ENCODE results near the gene ACOT13. TPM values are rescaled to one million over a fixed set of nuclear protein-coding genes. Genes with fewer than 3 reads are reported as not detected.
"Not testable (repeated sequence)": the region's sequence is repeated elsewhere in the genome, so short reads cannot be mapped to it uniquely, and the experiment has no call there.

Gene ACOT13
- total and polyA plus RNA-seq, 2 of the 4 experiments (the other 2 are of a cell fraction) = 3.6 to 25.7 TPM

GRCh38 chr6:24753545-24753944, 86.7 kb downstream of the ACOT13 start:
- CTCF ChIA-PET = no interaction called here
- no CpG with 5 or more reads among the region's 2 CpGs for WGBS, 2 experiments (ENCODE audit: extremely low coverage in 2 of 2, insufficient read length in 1 of 2)
- H4K5ac ChIP-seq (ENCODE audit: low read depth, low read length) = no peak overlapping the region
- no peaks in the 10 kb centered on the region for H3K36me3 ChIP-seq (ENCODE audit: control insufficient read depth, insufficient read depth, low read length)
- POLR2A ChIA-PET (ENCODE audit: unreplicated experiment) = no interaction called here
- H2BK20ac ChIP-seq (ENCODE audit: low read depth, low read length) = no peak overlapping the region
- no peak overlapping the region for H3K14ac ChIP-seq (replicated peaks; ENCODE audit: low read depth, low read length)
- H3K9ac ChIP-seq (ENCODE audit: low read depth, low read length) = no peak overlapping the region
- H3K4me3 ChIP-seq (ENCODE audit: insufficient read depth, low read depth, low read length) = no peak overlapping the region
- H2AK9ac ChIP-seq (replicated peaks; ENCODE audit: low read depth, low read length, poor library complexity) = no peak overlapping the region
- no peak overlapping the region for H2BK120ac ChIP-seq (ENCODE audit: low read depth, low read length)
- no peak overlapping the region for H4K91ac ChIP-seq (ENCODE audit: insufficient read depth, low read depth, low read length)
- no peak overlapping the region for H3K4me2 ChIP-seq (ENCODE audit: low read depth, low read length)
- TF ChIP-seq USF2 (IDR thresholded peaks at IDR 0.05; ENCODE audit: low read depth, low read length) (no peak), CHD1 (IDR thresholded peaks at IDR 0.05; ENCODE audit: low read depth, low read length) (no peak), RFX5 (IDR thresholded peaks at IDR 0.05; ENCODE audit: low read depth, low read length) (no peak), RAD21 (IDR thresholded peaks at IDR 0.05; ENCODE audit: low read length) (no peak), FOS (IDR thresholded peaks at IDR 0.05; ENCODE audit: low read depth, low read length) (no peak), CEBPB (IDR thresholded peaks at IDR 0.05; ENCODE audit: low read depth, low read length) (no peak), MXI1 (IDR thresholded peaks at IDR 0.05; ENCODE audit: borderline replicate concordance, low read depth, low read length) (no peak), BHLHE40 (IDR thresholded peaks at IDR 0.05; ENCODE audit: low read depth, low read length) (no peak)
- in situ Hi-C loops (cut with MboI; ENCODE audit: low sequenced_read_pairs) = no loop called here
- H2AFZ ChIP-seq (replicated peaks; ENCODE audit: low read length, poor library complexity) = no peak overlapping the region
- no peaks in the 10 kb centered on the region for H3K27me3 ChIP-seq (ENCODE audit: control insufficient read depth, insufficient read depth, low read length)
- no peak overlapping the region for H3K18ac ChIP-seq (ENCODE audit: low read depth, low read length)
- H3K23ac ChIP-seq (ENCODE audit: low read depth, low read length) = no peak overlapping the region
- H2AK5ac ChIP-seq (ENCODE audit: low read depth, low read length) = no peak overlapping the region
- no peak for DNase-seq
- BruUV-seq (replicated peaks) = no TSS peak
- H2BK5ac ChIP-seq (ENCODE audit: low read depth, low read length, poor library complexity, severe bottlenecking) = no peak overlapping the region
- H3K4ac ChIP-seq (ENCODE audit: low read depth, low read length) = no peak overlapping the region
- H4K20me1 ChIP-seq (ENCODE audit: insufficient read depth, low read length) = no peaks in the 10 kb centered on the region
- no peak overlapping the region for H2BK15ac ChIP-seq (ENCODE audit: low read depth, low read length)
- intact Hi-C loops (cut with micrococcal nuclease) = no loop called here
- no peaks in the 10 kb centered on the region for H3K9me1 ChIP-seq (ENCODE audit: insufficient read depth, low read length)
- H4K8ac ChIP-seq (ENCODE audit: low read depth in 2 of 2, low read length in 2 of 2) = no peak overlapping the region
- no peak overlapping the region for H3K56ac ChIP-seq (ENCODE audit: extremely low read depth, insufficient read depth, low read length)
- no peak for ATAC-seq (ENCODE audit: low read depth)
- no peaks in the 10 kb centered on the region for H3K79me1 ChIP-seq (ENCODE audit: low read depth in 1 of 2, low read length in 2 of 2)
- dilution Hi-C loops (cut with HindIII; ENCODE audit: low sequenced_read_pairs, unreplicated experiment) = no loop called here
- H3K27ac ChIP-seq (ENCODE audit: insufficient read depth, low read length) = no peak overlapping the region
- H3K4me1 ChIP-seq (ENCODE audit: control insufficient read depth, insufficient read depth, low read length) = no peaks in the 10 kb centered on the region
- H3K9me3 ChIP-seq (ENCODE audit: control insufficient read depth, insufficient read depth, low read length) = no peaks in the 10 kb centered on the region

GRCh38 chr6:24754378-24754777, 87.5 kb downstream of the ACOT13 start:
- ATAC-seq (ENCODE audit: low read depth); H4K20me1 ChIP-seq (ENCODE audit: insufficient read depth, low read length); H2BK120ac ChIP-seq (ENCODE audit: low read depth, low read length); DNase-seq; H3K56ac ChIP-seq (ENCODE audit: extremely low read depth, insufficient read depth, low read length); H3K27ac ChIP-seq (ENCODE audit: insufficient read depth, low read length); H2AK9ac ChIP-seq (replicated peaks; ENCODE audit: low read depth, low read length, poor library complexity); H3K27me3 ChIP-seq (ENCODE audit: control insufficient read depth, insufficient read depth, low read length); H4K8ac ChIP-seq (ENCODE audit: low read depth in 2 of 2, low read length in 2 of 2); H3K9me3 ChIP-seq (ENCODE audit: control insufficient read depth, insufficient read depth, low read length); H2AFZ ChIP-seq (replicated peaks; ENCODE audit: low read length, poor library complexity); H4K91ac ChIP-seq (ENCODE audit: insufficient read depth, low read depth, low read length); H2BK20ac ChIP-seq (ENCODE audit: low read depth, low read length); H3K9me1 ChIP-seq (ENCODE audit: insufficient read depth, low read length); POLR2A ChIA-PET (ENCODE audit: unreplicated experiment); H3K4me2 ChIP-seq (ENCODE audit: low read depth, low read length); H3K36me3 ChIP-seq (ENCODE audit: control insufficient read depth, insufficient read depth, low read length); H3K9ac ChIP-seq (ENCODE audit: low read depth, low read length); H2BK15ac ChIP-seq (ENCODE audit: low read depth, low read length); H3K4me3 ChIP-seq (ENCODE audit: insufficient read depth, low read depth, low read length); in situ Hi-C loops (cut with MboI; ENCODE audit: low sequenced_read_pairs); intact Hi-C loops (cut with micrococcal nuclease); H3K18ac ChIP-seq (ENCODE audit: low read depth, low read length); CTCF ChIA-PET; H3K4me1 ChIP-seq (ENCODE audit: control insufficient read depth, insufficient read depth, low read length); BruUV-seq (replicated peaks); H3K79me1 ChIP-seq (ENCODE audit: low read depth in 1 of 2, low read length in 2 of 2); H3K23ac ChIP-seq (ENCODE audit: low read depth, low read length); H4K5ac ChIP-seq (ENCODE audit: low read depth, low read length); H2AK5ac ChIP-seq (ENCODE audit: low read depth, low read length); H3K4ac ChIP-seq (ENCODE audit: low read depth, low read length); H2BK5ac ChIP-seq (ENCODE audit: low read depth, low read length, poor library complexity, severe bottlenecking); dilution Hi-C loops (cut with HindIII; ENCODE audit: low sequenced_read_pairs, unreplicated experiment); H3K14ac ChIP-seq (replicated peaks; ENCODE audit: low read depth, low read length): not testable (repeated sequence)
- WGBS, 2 experiments (ENCODE audit: extremely low coverage in 2 of 2, insufficient read length in 1 of 2) = no CpG with 5 or more reads among the region's 4 CpGs
